ENCODE results near the gene PCNX2.

Gene PCNX2

DNA sequence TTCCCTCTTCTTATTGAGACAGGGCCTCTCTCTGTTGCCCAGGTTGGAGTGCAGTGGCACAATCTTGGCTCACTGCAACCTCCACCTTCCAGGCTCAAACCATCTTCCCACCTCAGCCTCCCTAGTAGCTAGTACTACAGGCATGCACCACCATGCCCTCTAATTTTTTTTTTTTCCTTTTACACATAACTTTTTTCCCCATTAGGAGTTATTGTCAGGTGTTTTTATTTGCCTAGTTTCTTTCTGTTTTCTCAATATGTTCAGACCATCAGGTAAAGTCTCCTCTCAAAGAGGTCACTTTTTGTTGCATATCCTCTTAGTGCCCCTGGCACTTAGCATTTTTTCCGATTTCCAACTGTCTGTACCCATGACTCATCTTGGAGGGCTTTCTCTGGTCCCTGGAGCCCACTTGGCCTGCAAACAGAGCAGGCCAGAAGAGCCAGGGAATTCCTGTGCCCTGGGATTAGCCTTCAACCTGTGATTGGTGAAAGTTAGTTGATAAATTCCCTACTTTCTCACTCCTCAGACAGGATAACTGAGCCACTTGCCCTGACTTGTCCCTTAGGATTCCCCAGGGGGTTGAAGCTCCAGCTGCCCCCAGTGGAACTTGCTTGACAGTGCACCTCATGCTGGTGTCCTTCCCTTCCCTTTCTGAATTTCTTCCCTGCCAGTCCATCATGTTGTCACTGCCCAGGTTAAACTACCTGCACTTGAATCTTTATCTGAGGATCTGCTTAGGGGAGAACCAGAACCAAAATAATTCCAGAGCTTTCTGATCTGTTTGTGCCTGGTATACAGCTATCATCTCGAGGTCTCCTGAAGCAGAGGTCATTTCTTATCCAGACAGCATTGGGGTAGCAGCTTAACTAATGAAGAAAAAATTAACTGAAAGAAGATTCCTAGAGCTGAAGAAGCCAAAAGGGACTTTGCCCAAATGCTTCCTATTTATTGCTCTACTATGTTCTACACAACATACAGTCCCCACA, 342.7 kb downstream of the PCNX2 start:
- CTCF ChIA-PET = interaction anchor here (0.9 to 3.0 kb wide), 5 partner anchors 12 to 51 kb away, joined by 3 to 16 read pairs (median 7); no protein-coding TSS in a partner anchor
- H3K4me3 Mint-ChIP-seq = no peak overlapping the region
- DNase-seq = peak; percentile 50

DNA sequence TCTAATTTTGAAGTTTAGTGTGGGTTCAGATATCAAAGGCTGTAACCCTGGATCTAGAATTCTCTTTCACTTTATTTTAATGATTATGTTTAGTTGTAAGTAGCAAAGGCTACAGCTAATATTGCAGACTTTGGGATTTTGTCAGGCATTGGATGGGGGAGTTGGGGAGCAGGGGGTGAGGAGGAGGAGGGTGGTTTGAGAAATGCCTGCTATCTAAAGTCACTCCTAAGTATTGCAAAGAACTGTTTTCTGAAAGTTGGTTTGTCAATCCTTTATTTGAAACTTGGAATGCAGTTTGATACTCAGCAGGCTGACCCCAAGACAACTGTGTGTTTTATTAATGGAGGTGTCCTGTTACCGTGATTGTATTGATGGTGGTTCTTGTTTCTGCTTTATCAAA, 343.9 kb downstream of the PCNX2 start:
- peak overlapping the region; percentile 96 for H3K4me3 Mint-ChIP-seq
- H3K27ac Mint-ChIP-seq = no peak overlapping the region
- DNase-seq = no peak
- CTCF ChIA-PET = interaction anchor here (0.6 to 3.0 kb wide), 6 partner anchors 11 to 158 kb away, joined by 3 to 16 read pairs (median 4); no protein-coding TSS in a partner anchor
- H3K36me3 Mint-ChIP-seq = peaks cover 9% of the 10 kb centered on the region
- H3K9me3 Mint-ChIP-seq = no peaks in the 10 kb centered on the region
- no peaks in the 10 kb centered on the region for H3K27me3 Mint-ChIP-seq
- peaks cover 41% of the 10 kb centered on the region for H3K4me1 Mint-ChIP-seq

More for the DNA sequence above, 342.7 kb downstream of the PCNX2 start:
- Mint-ChIP-seq H3K9me3 (peaks cover 3% of the 10 kb centered on the region), H3K36me3 (peaks cover 18% of the 10 kb centered on the region), H3K4me1 (peaks cover 41% of the 10 kb centered on the region), H3K27ac (no peak overlapping the region), H3K27me3 (no peaks in the 10 kb centered on the region)

DNA sequence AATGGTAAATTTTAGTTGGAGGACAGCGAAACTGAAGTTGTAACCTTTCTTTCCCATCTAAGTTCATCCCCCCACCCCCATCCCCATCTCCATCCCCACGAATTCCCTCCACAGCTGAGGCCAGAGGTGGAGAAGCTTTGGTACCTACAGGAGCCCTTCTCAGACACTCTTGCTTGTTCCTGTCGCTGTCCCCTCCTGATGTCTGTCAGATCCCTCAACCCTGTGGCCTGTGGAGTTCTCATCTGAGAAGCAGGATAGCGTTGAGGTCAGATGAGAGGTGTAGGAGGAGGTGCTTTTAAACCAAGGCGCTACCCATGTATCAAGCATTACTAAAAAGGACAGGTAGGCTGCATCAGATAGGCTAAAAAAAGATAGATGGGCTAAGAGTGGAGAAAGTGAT, 344.3 kb downstream of the PCNX2 start:
- CTCF ChIA-PET = interaction anchor here (0.8 to 3.0 kb wide), 4 partner anchors 12 to 141 kb away, joined by 3 to 16 read pairs (median 6); no protein-coding TSS in a partner anchor
- Mint-ChIP-seq H3K27ac (peak overlapping the region; percentile 90), H3K36me3 (peaks cover 9% of the 10 kb centered on the region), H3K9me3 (no peaks in the 10 kb centered on the region), H3K4me3 (peak overlapping the region; percentile 96), H3K4me1 (peaks cover 41% of the 10 kb centered on the region), H3K27me3 (no peaks in the 10 kb centered on the region)
- peak; percentile 34 for DNase-seq

DNA sequence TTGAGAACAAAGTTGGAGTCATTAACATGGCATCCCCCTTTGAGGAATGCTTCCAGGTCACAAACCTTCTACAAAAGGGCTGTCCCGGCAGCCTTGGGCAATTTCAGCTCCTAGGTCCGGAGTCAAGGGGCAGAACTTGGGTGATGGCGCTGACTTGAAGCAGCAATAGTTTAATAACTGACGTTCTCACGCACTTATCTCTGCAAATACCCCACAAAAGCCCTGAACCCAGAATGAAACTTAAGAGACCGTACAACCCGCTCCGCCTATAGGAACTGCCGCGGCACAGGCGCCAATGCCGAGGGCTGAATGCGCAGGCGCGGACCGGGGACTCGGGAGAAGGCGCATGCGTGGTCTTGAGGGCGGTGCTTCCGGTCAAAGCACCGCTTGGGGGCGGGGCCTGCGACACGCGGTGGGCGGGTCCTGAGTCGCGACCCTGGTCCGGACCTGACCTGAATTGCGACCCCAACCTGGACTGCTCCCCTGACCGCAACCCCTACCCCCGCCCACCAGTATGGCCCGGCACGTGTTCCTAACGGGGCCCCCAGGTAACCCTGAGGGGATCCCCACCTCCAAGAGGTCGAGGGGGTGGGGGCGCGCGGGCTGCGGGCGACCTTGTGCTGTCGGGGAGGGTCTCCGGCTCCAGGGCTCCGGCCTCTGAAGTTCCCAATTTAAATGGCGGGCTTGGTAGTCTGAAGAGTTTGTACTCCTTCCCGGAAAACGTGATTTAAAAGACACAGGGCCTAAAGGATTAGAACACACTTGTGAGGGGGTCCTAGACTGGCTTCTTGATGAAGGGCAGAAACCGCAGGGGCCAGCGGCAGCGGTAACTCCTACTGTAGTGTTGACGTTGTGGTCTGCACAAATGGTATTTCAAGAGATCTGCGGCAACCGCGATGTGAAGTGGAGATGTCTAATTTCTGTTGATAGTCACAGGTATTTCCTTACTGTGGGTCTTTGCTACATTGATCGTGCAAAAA, 345.0 kb downstream of the PCNX2 start, which contains the start of gene NTPCR:
NTPCR (plus strand) TSS at position 415 of the 980 bp plus-strand sequence; CDS start at position 515, 100 bp downstream.
- H3K27ac Mint-ChIP-seq = peak within 1 kb of the TSS; percentile 90
- peaks cover 41% of the 10 kb centered on the region for H3K4me1 Mint-ChIP-seq
- H3K27me3 Mint-ChIP-seq = no peaks in the 10 kb centered on the region
- peak within 1 kb of the TSS; percentile 96 for H3K4me3 Mint-ChIP-seq
- peaks cover 9% of the 10 kb centered on the region for H3K36me3 Mint-ChIP-seq
- H3K9me3 Mint-ChIP-seq = no peaks in the 10 kb centered on the region
- DNase-seq = peak; percentile 95
- CTCF ChIA-PET = interaction anchor here (1.0 to 3.0 kb wide), 3 partner anchors 18 to 140 kb away, joined by 4 to 16 read pairs (median 7); no protein-coding TSS in a partner anchor

DNA sequence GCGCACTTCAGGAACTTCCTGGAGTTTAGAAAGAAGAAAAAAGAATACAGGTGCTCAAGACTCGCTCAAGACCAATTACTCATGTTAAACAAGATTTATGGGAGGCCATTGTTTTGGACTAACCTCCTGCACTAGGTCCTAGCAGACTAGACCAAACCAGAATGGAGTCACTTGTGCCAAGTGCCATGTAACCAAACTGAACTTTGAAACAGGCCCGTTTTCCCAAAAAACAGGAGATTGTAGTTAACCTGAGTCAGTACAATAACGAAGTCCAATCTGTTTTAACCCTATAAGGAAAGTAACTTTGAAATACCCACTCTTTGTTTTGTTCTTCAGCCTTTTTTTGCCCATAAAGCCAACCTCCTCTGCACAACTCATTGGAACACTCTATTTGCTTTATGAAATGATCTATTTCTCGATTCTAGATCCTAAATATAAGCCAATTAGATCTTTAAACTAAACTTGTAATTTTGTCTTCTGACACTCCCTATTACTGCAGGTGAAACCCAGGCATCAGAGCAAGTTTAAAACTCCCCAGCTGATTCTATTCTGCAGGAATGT, 345.8 kb downstream of the PCNX2 start:
- no peak for DNase-seq
- H3K9me3 Mint-ChIP-seq = no peaks in the 10 kb centered on the region
- peak overlapping the region; percentile 96 for H3K4me3 Mint-ChIP-seq
- CTCF ChIA-PET = no interaction called here
- peaks cover 41% of the 10 kb centered on the region for H3K4me1 Mint-ChIP-seq
- H3K27ac Mint-ChIP-seq = peak overlapping the region; percentile 90
- H3K36me3 Mint-ChIP-seq = peaks cover 9% of the 10 kb centered on the region
- H3K27me3 Mint-ChIP-seq = no peaks in the 10 kb centered on the region

DNA sequence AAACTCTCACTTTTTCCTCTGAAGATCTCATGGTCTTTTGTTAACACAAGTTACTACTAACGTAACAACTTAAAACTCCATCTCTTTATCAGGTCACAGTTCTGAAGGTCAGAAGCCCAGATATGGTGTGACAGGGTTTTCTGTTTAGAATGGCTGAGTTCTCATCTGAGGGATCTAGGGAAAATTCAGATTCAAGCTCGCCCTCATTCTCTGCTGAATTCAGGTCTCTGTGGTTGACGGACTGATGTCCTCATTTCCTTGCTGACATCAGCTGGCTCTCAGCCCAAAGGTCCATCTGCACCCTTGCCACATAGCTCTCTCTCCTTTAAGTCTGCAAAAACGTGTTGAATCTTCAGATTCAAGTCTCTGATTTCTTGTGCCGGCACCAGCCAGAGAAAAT, 351.2 kb downstream of the PCNX2 start:
- peaks cover 3% of the 10 kb centered on the region for H3K36me3 Mint-ChIP-seq
- no peaks in the 10 kb centered on the region for H3K9me3 Mint-ChIP-seq
- H3K27me3 Mint-ChIP-seq = no peaks in the 10 kb centered on the region
- no peak overlapping the region for H3K27ac Mint-ChIP-seq
- DNase-seq = no peak
- CTCF ChIA-PET = interaction anchor here (1.5 kb wide), 1 partner anchor 16 kb away, joined by 3 read pairs; no protein-coding TSS in a partner anchor
- H3K4me3 Mint-ChIP-seq = no peak overlapping the region
- peaks cover 18% of the 10 kb centered on the region for H3K4me1 Mint-ChIP-seq

DNA sequence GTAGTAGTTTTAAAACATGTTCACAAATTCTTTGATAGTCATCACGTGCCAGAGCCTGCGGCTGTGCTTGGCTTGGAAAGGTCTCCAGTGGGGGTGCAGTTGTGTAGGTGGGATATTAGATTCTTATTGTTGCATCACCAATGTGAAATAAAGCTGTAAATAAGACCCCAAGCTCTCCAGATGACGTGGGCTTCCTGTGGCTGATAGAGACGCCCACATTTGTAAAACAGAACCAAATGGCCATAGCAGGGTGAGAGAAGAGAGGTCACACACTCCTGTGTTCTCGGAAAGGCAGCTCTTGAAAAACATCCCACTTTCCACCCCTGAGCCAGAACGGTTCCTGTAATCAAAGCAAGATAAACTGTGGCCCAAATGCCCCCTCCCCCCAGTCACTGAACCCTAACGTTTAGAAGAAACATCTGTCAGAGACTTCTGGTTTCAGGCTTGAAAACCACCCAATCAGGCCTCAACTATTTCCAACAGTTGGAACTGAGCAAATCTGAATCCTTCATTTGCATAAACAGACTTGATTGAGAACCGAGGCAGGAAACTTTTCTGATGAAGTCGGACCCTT, 351.8 kb downstream of the PCNX2 start:
- no peak for DNase-seq
- Mint-ChIP-seq H3K36me3 (no peaks in the 10 kb centered on the region), H3K9me3 (no peaks in the 10 kb centered on the region), H3K27me3 (no peaks in the 10 kb centered on the region), H3K4me1 (peaks cover 15% of the 10 kb centered on the region), H3K4me3 (no peak overlapping the region), H3K27ac (no peak overlapping the region)
- CTCF ChIA-PET = interaction anchor here (1.5 kb wide), 1 partner anchor 16 kb away, joined by 3 read pairs; no protein-coding TSS in a partner anchor

DNA sequence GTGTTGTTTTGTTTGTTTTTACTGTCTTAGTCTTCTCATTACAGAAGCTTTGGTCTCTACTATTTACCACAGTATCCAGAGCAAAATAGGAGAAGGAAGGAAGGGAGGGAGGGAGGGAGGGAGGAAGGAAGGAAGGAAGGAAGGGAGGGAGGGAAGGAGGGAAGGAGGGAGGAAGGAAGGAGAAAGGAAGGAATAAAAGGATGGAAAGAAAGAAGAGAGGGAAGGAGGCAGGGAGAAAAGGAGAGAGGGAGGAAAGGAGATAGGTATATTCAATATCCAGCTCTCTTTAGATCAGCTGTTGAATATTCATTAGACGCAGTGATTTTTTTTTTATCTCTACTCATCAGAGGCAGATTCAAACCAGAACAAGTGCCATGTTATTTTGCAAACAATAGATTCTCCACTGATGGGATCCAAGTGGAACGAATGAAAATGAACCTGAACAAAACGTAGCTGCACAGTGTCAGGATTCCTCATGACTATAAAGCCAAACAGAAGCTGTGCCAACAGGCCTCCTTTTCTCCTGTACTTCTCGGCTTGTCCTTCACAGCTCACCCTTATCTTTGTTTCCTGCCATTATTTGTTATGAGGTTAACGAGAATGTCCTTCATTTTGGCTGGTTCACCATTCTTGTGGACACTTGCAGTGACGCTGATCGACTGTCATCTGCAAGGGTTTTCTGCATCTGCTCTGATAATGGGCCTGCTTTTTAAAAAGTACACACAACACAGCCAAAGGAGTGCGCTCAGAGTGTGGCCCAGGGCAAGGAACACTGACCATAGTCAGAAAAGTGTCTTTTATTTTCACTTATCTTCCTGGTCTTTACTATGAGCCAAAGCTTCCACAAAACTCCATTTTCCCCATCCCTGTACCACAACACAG, 352.9 kb downstream of the PCNX2 start:
- DNase-seq = no peak
- Mint-ChIP-seq H3K4me3 (no peak overlapping the region), H3K27me3 (no peaks in the 10 kb centered on the region), H3K27ac (no peak overlapping the region), H3K4me1 (peaks cover 13% of the 10 kb centered on the region), H3K36me3 (no peaks in the 10 kb centered on the region), H3K9me3 (no peaks in the 10 kb centered on the region)
- CTCF ChIA-PET = no interaction called here

DNA sequence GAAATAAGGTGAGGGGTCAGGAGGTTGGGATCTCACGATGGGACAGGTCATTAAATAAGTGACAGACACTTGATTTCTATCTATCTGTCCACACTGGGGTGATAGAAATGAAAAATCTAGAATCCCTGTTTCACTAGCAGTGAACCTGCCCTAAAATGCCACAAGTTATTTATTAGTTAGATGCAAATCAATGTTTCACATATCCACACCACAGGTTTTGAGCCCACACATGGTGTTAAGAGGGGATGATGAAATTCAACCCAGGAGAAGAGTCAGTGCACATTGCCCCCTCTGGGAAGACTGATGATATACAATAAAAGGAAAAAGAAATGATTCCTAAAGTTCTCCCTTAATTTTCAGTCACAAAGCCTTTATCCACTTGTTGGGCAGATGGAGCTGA, 355.3 kb downstream of the PCNX2 start:
- Mint-ChIP-seq H3K4me1 (peaks cover 13% of the 10 kb centered on the region), H3K4me3 (no peak overlapping the region), H3K36me3 (no peaks in the 10 kb centered on the region), H3K9me3 (no peaks in the 10 kb centered on the region), H3K27ac (no peak overlapping the region), H3K27me3 (peaks cover 9% of the 10 kb centered on the region)
- CTCF ChIA-PET = no interaction called here
- DNase-seq = no peak

DNA sequence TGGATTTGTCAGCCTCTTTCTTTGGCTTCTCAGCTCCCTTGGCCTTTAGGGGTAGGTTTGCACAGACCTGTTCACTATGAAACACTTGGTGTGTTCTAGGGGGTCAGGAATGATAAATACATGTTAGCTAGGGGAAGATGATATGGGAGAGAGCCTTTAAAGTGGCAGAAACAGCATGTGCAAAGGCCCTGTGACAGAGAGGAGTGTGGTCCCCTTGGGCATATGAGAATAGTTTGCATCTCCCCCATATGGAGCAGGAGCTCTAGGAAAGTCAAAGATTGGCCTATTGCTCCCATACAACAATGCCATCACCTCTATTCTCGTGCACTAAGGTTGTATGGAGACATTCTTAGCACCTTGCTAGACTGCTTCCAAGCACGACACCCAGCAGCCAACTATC, 355.8 kb downstream of the PCNX2 start:
- no peak for DNase-seq
- CTCF ChIA-PET = no interaction called here
- no peaks in the 10 kb centered on the region for H3K9me3 Mint-ChIP-seq
- H3K4me3 Mint-ChIP-seq = no peak overlapping the region
- H3K4me1 Mint-ChIP-seq = peaks cover 13% of the 10 kb centered on the region
- peaks cover 12% of the 10 kb centered on the region for H3K27me3 Mint-ChIP-seq
- H3K36me3 Mint-ChIP-seq = no peaks in the 10 kb centered on the region
- H3K27ac Mint-ChIP-seq = no peak overlapping the region

DNA sequence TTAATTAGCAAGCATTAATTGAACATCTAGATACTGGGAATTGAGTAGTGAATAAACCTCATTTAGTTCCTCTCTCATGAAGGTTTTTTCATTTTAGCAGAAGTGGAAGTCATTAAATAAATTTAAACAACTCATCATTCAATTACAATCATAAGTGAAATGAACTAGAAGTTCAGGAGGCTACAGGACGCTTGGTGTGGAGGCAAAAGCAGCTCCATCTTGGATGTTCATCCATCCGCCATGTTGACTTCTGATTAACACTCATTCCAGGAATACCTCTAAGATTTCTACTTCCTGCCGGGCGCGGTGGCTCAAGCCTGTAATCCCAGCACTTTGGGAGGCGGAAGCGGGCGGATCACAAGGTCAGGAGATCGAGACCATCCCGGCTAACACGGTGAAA, 356.6 kb downstream of the PCNX2 start:
- no peak for DNase-seq
- Mint-ChIP-seq H3K9me3 (no peaks in the 10 kb centered on the region), H3K4me3 (no peak overlapping the region), H3K36me3 (no peaks in the 10 kb centered on the region), H3K4me1 (peaks cover 6% of the 10 kb centered on the region), H3K27me3 (peaks cover 12% of the 10 kb centered on the region), H3K27ac (no peak overlapping the region)
- CTCF ChIA-PET = no interaction called here

DNA sequence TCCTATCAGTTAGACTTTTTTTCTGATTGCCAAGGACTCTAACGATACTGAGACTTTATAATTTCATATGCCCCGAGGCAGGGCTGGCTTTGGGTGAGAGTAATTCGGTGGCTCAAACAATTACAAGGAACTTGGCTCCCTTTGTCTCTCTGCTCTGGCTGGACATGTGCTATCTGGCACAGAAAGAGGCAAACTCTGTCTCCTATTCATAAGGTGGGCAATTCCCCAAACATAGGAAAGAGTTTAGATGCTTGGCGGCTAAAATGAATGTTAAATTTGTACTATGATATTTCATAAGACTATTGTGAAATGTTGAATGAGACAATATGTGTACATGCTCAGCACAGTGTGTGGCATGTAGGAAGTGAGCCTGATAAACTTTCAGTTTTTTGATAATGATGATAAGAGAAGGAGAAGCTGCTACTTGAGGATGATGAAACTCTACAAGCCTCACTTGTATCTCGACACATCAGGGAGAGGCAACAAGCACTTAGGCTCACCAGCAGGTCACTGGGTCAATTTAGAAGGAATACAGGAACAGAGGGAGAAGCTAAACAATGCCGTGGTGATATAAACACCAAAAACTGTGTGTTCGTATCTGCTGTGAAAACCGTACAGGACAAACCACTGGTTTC, 357.7 kb downstream of the PCNX2 start:
- DNase-seq = no peak
- Mint-ChIP-seq H3K36me3 (no peaks in the 10 kb centered on the region), H3K4me3 (no peak overlapping the region), H3K27ac (no peak overlapping the region), H3K9me3 (no peaks in the 10 kb centered on the region), H3K27me3 (peaks cover 12% of the 10 kb centered on the region), H3K4me1 (no peaks in the 10 kb centered on the region)
- CTCF ChIA-PET = no interaction called here
